K562 (cell line): ENCODE measurements around the gene ABHD10.

Source experiments
- ASH1L ChIP-seq: fragments of 450-650 bp; IDR thresholded peaks from 2 replicates; pipeline ENCODE4 v1.6.1; 2018; ENCODE audit warnings: borderline replicate concordance, mild to moderate bottlenecking, low read depth; ENCODE audit not compliant: partially characterized antibody
- ATF1 ChIP-seq, 2 experiments: fragments of 450-650 bp in 1 of 2; IDR thresholded peaks; 2 replicates each; pipeline ENCODE4 v1.6.1; 2016; ENCODE audit warnings: missing compliant biosample characterization in 1 of 2, missing genetic modification characterization in 1 of 2
- BRF2 ChIP-seq: IDR thresholded peaks from 3 replicates; pipeline ENCODE4 v1.6.1; 2011; ENCODE audit warnings: borderline replicate concordance, mild to moderate bottlenecking; ENCODE audit not compliant: insufficient read length, insufficient read depth
- CTCF ChIP-seq, 3 experiments: IDR thresholded peaks in 2 of 3; conservative IDR thresholded peaks in 1 of 3; 2 replicates each; pipeline ENCODE4 v1.5.1; 2011 to 2012; ENCODE audit warnings: low read length in 3 of 3, mild to moderate bottlenecking in 3 of 3, control low read depth in 2 of 3, improper control_type of control experiment in 1 of 3, inconsistent platforms in 1 of 3, low read depth in 1 of 3, mixed read lengths in 1 of 3, moderate library complexity in 1 of 3; ENCODE audit not compliant: insufficient read depth in 2 of 3
- JUNB ChIP-seq: fragments of 450-650 bp; formaldehyde crosslinking; conservative IDR thresholded peaks from 2 replicates; pipeline ENCODE4 v1.4.0; 2020; ENCODE audit warnings: mild to moderate bottlenecking
- L3MBTL2 ChIP-seq: fragments of 450-650 bp; IDR thresholded peaks from 2 replicates; pipeline ENCODE4 v1.6.1; 2016; ENCODE audit warnings: mild to moderate bottlenecking, moderate library complexity
- POLR2A ChIP-seq: fragments of 450-650 bp; conservative IDR thresholded peaks from 2 replicates; pipeline ENCODE4 v1.6.1; 2016
- RBM22 ChIP-seq: fragments of 200-400 bp; formaldehyde crosslinking; IDR thresholded peaks from 2 replicates; pipeline ENCODE4 v1.6.1; 2018; ENCODE audit warnings: low read length, low read depth; ENCODE audit not compliant: poor library complexity, severe bottlenecking
- SMARCA4 ChIP-seq: fragments of 450-650 bp; IDR thresholded peaks from 2 replicates; pipeline ENCODE4 v1.6.1; 2016
- SREBF2 ChIP-seq: sonication (generic); formaldehyde crosslinking; IDR thresholded peaks from 2 replicates; pipeline ENCODE4 v1.4.0; 2020; ENCODE audit warnings: mild to moderate bottlenecking, missing genetic modification reagents
- TAF1 ChIP-seq: IDR thresholded peaks from 2 replicates; pipeline ENCODE4 v1.6.1; 2011; ENCODE audit warnings: mild to moderate bottlenecking, low read length, moderate library complexity; ENCODE audit not compliant: insufficient read depth, control insufficient read depth, severe bottlenecking; ENCODE audit errors: extremely low read depth
- USF1 ChIP-seq: sonication (generic); formaldehyde crosslinking; IDR thresholded peaks from 2 replicates; pipeline ENCODE4 v1.9.0; 2022; ENCODE audit warnings: mild to moderate bottlenecking, missing genetic modification reagents
- ZBTB2 ChIP-seq: fragments of 450-650 bp; IDR thresholded peaks from 2 replicates; pipeline ENCODE4 v1.6.1; 2016; ENCODE audit warnings: antibody characterized with exemption
- ZBTB34 ChIP-seq: fragments of 250-450 bp; sonication (Bioruptor Pico); IDR thresholded peaks from 2 replicates; pipeline ENCODE4 v1.8.0; 2021; ENCODE audit warnings: mild to moderate bottlenecking, moderate library complexity

GRCh38 chr3:112042842-112043280, 64.0 kb downstream of the ABHD10 start:
- no peak for TF ChIP-seq BRF2
- TF ChIP-seq ATF1 (CRISPR knock-in tag; IDR thresholded peaks at IDR 0.05): no peak
- no peak for TF ChIP-seq ATF1 (tag; IDR thresholded peaks at IDR 0.05)
- no peak for TF ChIP-seq SREBF2 (CRISPR knock-in tag)
- TF ChIP-seq ZBTB2: no peak
- no peak for TF ChIP-seq ASH1L
- no peak for TF ChIP-seq POLR2A
- TF ChIP-seq L3MBTL2: no peak
- TF ChIP-seq CTCF (IDR thresholded peaks at IDR 0.05 in 2 of 3, conservative IDR thresholded peaks at IDR 0.05 in 1 of 3; ENCODE audit: insufficient read depth in 2 of 3, low read depth in 1 of 3, low read length in 3 of 3): no peak
- TF ChIP-seq TAF1: no peak
- TF ChIP-seq RBM22: no peak
- TF ChIP-seq USF1 (CRISPR knock-in tag): no peak
- no peak for TF ChIP-seq SMARCA4
- no peak for TF ChIP-seq JUNB (CRISPR knock-in tag)
- no peak for TF ChIP-seq ZBTB34 (CRISPR knock-in tag)
